ENCODE measurements around the gene HOXA11. TPM values are rescaled to one million over a fixed set of nuclear protein-coding genes. Genes with fewer than 3 reads are reported as not detected.

HOXA11 gene
- total RNA-seq, 2 experiments from 2014 or later = not detected

DNA sequence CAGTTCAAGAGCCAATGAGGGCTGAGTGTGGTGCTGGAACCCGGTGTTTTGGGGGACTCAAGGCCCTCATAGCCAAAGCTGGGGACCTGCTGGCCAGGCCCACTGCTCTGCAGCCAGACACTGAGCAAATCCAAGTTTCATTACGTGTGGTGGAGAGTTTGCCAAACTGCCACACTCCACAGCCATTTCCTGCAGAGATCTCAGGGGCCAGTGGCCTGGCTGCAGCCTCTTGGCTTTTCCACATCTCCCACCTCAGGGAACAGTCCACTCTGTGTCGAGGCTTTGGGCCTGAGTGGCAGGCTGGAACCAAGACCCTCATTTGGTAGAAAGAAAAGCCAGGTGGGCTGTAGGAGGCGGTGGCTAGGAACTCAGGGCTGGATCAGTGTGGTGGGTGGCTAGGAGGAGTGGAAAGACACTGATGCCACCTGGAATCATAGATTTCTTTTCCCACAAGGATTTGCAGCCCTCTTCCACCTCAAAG lies 3.2 kb downstream of the HOXA11 start:
- no peak for TF ChIP-seq EZH2phosphoT487 (IDR thresholded peaks at IDR 0.05; ENCODE audit: borderline replicate concordance, low read depth, low read length)
- TF ChIP-seq, protein P1, sequence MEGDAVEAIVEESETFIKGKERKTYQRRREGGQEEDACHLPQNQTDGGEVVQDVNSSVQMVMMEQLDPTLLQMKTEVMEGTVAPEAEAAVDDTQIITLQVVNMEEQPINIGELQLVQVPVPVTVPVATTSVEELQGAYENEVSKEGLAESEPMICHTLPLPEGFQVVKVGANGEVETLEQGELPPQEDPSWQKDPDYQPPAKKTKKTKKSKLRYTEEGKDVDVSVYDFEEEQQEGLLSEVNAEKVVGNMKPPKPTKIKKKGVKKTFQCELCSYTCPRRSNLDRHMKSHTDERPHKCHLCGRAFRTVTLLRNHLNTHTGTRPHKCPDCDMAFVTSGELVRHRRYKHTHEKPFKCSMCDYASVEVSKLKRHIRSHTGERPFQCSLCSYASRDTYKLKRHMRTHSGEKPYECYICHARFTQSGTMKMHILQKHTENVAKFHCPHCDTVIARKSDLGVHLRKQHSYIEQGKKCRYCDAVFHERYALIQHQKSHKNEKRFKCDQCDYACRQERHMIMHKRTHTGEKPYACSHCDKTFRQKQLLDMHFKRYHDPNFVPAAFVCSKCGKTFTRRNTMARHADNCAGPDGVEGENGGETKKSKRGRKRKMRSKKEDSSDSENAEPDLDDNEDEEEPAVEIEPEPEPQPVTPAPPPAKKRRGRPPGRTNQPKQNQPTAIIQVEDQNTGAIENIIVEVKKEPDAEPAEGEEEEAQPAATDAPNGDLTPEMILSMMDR (conservative IDR thresholded peaks at IDR 0.05; ENCODE audit: low read length) = no peak
- no peak overlapping the region for H3K4me2 ChIP-seq (ENCODE audit: low read length)

GRCh38 chr7:27180431-27181420 lies 4.3 kb downstream of the HOXA11 start:
- Histone ChIP-seq H3K4me1 (ENCODE audit: insufficient read depth, low read length, poor library complexity, severe bottlenecking) (no peaks in the 10 kb centered on the region), H3K9me2 (ENCODE audit: insufficient read depth, low read length) (no peaks in the 10 kb centered on the region), H3K9me3 (ENCODE audit: low read length) (no peaks in the 10 kb centered on the region), H3K79me2 (ENCODE audit: insufficient read depth, low read depth, low read length) (no peaks in the 10 kb centered on the region), H3K4me2 (ENCODE audit: low read length) (peak overlapping the region; percentile 69; the same call in 1 of the 2 replicates), H2AFZ (ENCODE audit: low read length) (no peak overlapping the region), H3K36me3 (ENCODE audit: insufficient read depth, low read length) (no peaks in the 10 kb centered on the region), H3K27ac (ENCODE audit: low read depth, low read length, poor library complexity, severe bottlenecking) (no peak overlapping the region), H3K4me3 (ENCODE audit: low read depth, low read length, poor library complexity, severe bottlenecking) (no peak overlapping the region), H4K20me1 (ENCODE audit: insufficient read depth, low read length) (no peaks in the 10 kb centered on the region)
- CTCF ChIA-PET (ENCODE audit: unreplicated experiment) = no interaction called here
- DNase-seq (ENCODE audit: low spot score) = no peak
- intact Hi-C loops (cut with micrococcal nuclease; ENCODE audit: unreplicated experiment) = no loop called here
- no peak for TF ChIP-seq EZH2phosphoT487 (IDR thresholded peaks at IDR 0.05; ENCODE audit: borderline replicate concordance, low read depth, low read length)
- TF ChIP-seq, protein P1 (conservative IDR thresholded peaks at IDR 0.05; ENCODE audit: low read length) = no peak
- POLR2A ChIA-PET = no interaction called here
- BruUV-seq (replicated peaks) = no TSS peak

More for the DNA sequence above, 3.2 kb downstream of the HOXA11 start:
- H3K79me2 ChIP-seq (ENCODE audit: insufficient read depth, low read depth, low read length) = no peaks in the 10 kb centered on the region
- H2AFZ ChIP-seq (ENCODE audit: low read length) = no peak overlapping the region
- ChIA-PET CTCF (ENCODE audit: unreplicated experiment) (interaction anchor here (0.6 kb wide), 1 partner anchor 769 kb away, joined by 3 read pairs; no protein-coding TSS in a partner anchor), POLR2A (no interaction called here)
- no peak overlapping the region for H3K4me3 ChIP-seq (ENCODE audit: low read depth, low read length, poor library complexity, severe bottlenecking)
- no peak for DNase-seq (ENCODE audit: low spot score)
- H3K36me3 ChIP-seq (ENCODE audit: insufficient read depth, low read length) = no peaks in the 10 kb centered on the region
- H3K9me2 ChIP-seq (ENCODE audit: insufficient read depth, low read length) = no peaks in the 10 kb centered on the region
- intact Hi-C loops (cut with micrococcal nuclease; ENCODE audit: unreplicated experiment) = no loop called here
- H3K4me1 ChIP-seq (ENCODE audit: insufficient read depth, low read length, poor library complexity, severe bottlenecking) = no peaks in the 10 kb centered on the region
- no TSS peak for BruUV-seq (replicated peaks)
- H4K20me1 ChIP-seq (ENCODE audit: insufficient read depth, low read length) = no peaks in the 10 kb centered on the region
- H3K27ac ChIP-seq (ENCODE audit: low read depth, low read length, poor library complexity, severe bottlenecking) = no peak overlapping the region
- no peaks in the 10 kb centered on the region for H3K9me3 ChIP-seq (ENCODE audit: low read length)

All from OCI-LY7 (cell line).